CD4-positive, alpha-beta T cell treated with Interleukin-15 for 4 hours (primary cell): Measurements from ENCODE around the gene CYTH3.
"Not testable (repeated sequence)": the region's sequence is repeated elsewhere in the genome, so short reads cannot be mapped to it uniquely, and the experiment has no call there.

Experiments
- DNase-seq: peaks from one replicate; pipeline ENCODE4 v3.0.0-alpha.2; 2020; ENCODE audit warnings: low spot score

The CYTH3 gene

GRCh38 chr7:6272481-6273323 lies at the start of gene CYTH3:
TSS of gene CYTH3 (minus strand) at chr7:6272624. CDS start at chr7:6272507, 117 bp downstream.
- DNase-seq = peak; percentile 80

- no peak for DNase-seq
These were observed 48.4 kb upstream of the CYTH3 start for GRCh38 chr7:6320791-6321190.

GRCh38 chr7:6317797-6318438 lies 45.5 kb upstream of the CYTH3 start:
- DNase-seq = no peak

- DNase-seq = no peak
These were observed 43.8 kb upstream of the CYTH3 start for GRCh38 chr7:6316226-6316625.

GRCh38 chr7:6315746-6316145 lies 43.3 kb upstream of the CYTH3 start:
- no peak for DNase-seq

- no peak for DNase-seq
These were observed 38.0 kb upstream of the CYTH3 start for GRCh38 chr7:6310271-6310993.

- DNase-seq = no peak
These were observed 35.3 kb upstream of the CYTH3 start for GRCh38 chr7:6307762-6308161.

GRCh38 chr7:6306471-6306870 lies 34.0 kb upstream of the CYTH3 start:
- no peak for DNase-seq

- DNase-seq = no peak
These were observed 32.9 kb upstream of the CYTH3 start for GRCh38 chr7:6305330-6305729.

GRCh38 chr7:6301446-6301845 lies 29.0 kb upstream of the CYTH3 start:
- DNase-seq = not testable (repeated sequence)

- no peak for DNase-seq
These were observed 27.4 kb upstream of the CYTH3 start for GRCh38 chr7:6299774-6300173.

- DNase-seq = no peak
These were observed 22.4 kb upstream of the CYTH3 start for GRCh38 chr7:6294839-6295238.

GRCh38 chr7:6293202-6293601 lies 20.8 kb upstream of the CYTH3 start:
- no peak for DNase-seq

- DNase-seq = not testable (repeated sequence)
These were observed 19.5 kb upstream of the CYTH3 start for GRCh38 chr7:6291941-6292340.

GRCh38 chr7:6291531-6291930 lies 19.1 kb upstream of the CYTH3 start:
- no peak for DNase-seq

- no peak for DNase-seq
These were observed 17.9 kb upstream of the CYTH3 start for GRCh38 chr7:6290319-6290741.

GRCh38 chr7:6288270-6288860 lies 15.9 kb upstream of the CYTH3 start:
- no peak for DNase-seq

- DNase-seq = no peak
These were observed 14.1 kb upstream of the CYTH3 start for GRCh38 chr7:6286486-6286885.

- DNase-seq = no peak
These were observed 12.3 kb upstream of the CYTH3 start for GRCh38 chr7:6284461-6285360.

- peak; percentile 21 for DNase-seq
These were observed 11.6 kb upstream of the CYTH3 start for GRCh38 chr7:6284055-6284400.

GRCh38 chr7:6283391-6284054 lies 11.1 kb upstream of the CYTH3 start:
- DNase-seq = not testable (repeated sequence)
